Neural cell (in vitro differentiated cells): Measurements from ENCODE around the gene CDC6.

Experiments
- CTCF ChIP-seq: fragments of 450-650 bp; IDR thresholded peaks from 2 replicates; pipeline ENCODE4 v1.5.1; 2014; ENCODE audit warnings: antibody characterized with exemption, mild to moderate bottlenecking, moderate library complexity; ENCODE audit not compliant: poor library complexity, severe bottlenecking
- EZH2 ChIP-seq: fragments of 200-600, 300-800 bp; shearing (Covaris generic), sonication (generic); IDR thresholded peaks from 2 replicates; pipeline ENCODE4 v1.6.1; 2014; ENCODE audit warnings: antibody characterized with exemption, low read length, borderline replicate concordance, mild to moderate bottlenecking; ENCODE audit not compliant: insufficient read depth, poor library complexity, severe bottlenecking
- RAD21 ChIP-seq: fragments of 450-650 bp; conservative IDR thresholded peaks from 2 replicates; pipeline ENCODE4 v1.6.1; 2014; ENCODE audit warnings: antibody characterized with exemption, mild to moderate bottlenecking, moderate library complexity
- TAF1 ChIP-seq: IDR thresholded peaks from 2 replicates; pipeline ENCODE4 v1.6.1; 2012; ENCODE audit warnings: low read depth

- TF ChIP-seq RAD21 (no peak), CTCF (no peak), EZH2 (no peak), TAF1 (no peak)
Measured at GRCh38 chr17:40307001-40307730, 19.5 kb downstream of the CDC6 start.
